Esophagus muscularis mucosa (tissue), 4 donors: ENCODE data around the gene SLC4A1. TPM values are rescaled to one million over a fixed set of nuclear protein-coding genes. Genes with fewer than 3 reads are reported as not detected.

Source experiments
- DNase-seq: peaks from one replicate; pipeline ENCODE4 v3.0.0-alpha.2; 2017; ENCODE audit errors: extremely low spot score
- H3K27ac ChIP-seq, 4 donors: fragments of 200-600 bp; sonication (generic); replicated peaks in 1 of 4; 1 replicate in 3 of 4; 2 replicates in 1 of 4; pipeline ENCODE4 v1.5.1; 2016 to 2019; ENCODE audit warnings: mild to moderate bottlenecking in 1 of 4
- H3K27me3 ChIP-seq, 4 donors: fragments of 200-600 bp; sonication (generic); one replicate each; pipeline versions ENCODE4 v1.5.1 to v1.6.0; 2016 to 2019
- H3K36me3 ChIP-seq, 4 donors: fragments of 200-600 bp; sonication (generic); one replicate each; pipeline ENCODE4 v1.5.1; 2016 to 2019
- H3K4me1 ChIP-seq, 4 donors: fragments of 200-600 bp; sonication (generic); one replicate each; pipeline ENCODE4 v1.5.1; 2016 to 2019
- H3K4me3 ChIP-seq, 4 donors: fragments of 200-600 bp; sonication (generic); 1 replicate in 2 of 4; 2 replicates in 2 of 4; pipeline ENCODE4 v1.5.1; 2016 to 2019; ENCODE audit warnings: mild to moderate bottlenecking in 4 of 4, moderate library complexity in 1 of 4
- H3K9me3 ChIP-seq, 4 donors: fragments of 200-600 bp; sonication (generic); 1 replicate in 3 of 4; 2 replicates in 1 of 4; pipeline ENCODE4 v1.5.1; 2016 to 2019
- EP300 ChIP-seq: sonication (generic); formaldehyde crosslinking; IDR thresholded peaks from one replicate; pipeline ENCODE4 v1.6.1; 2017; ENCODE audit warnings: antibody characterized with exemption
- POLR2A ChIP-seq: fragments of 450-650 bp; IDR thresholded peaks from one replicate; pipeline ENCODE4 v1.6.1; 2017; ENCODE audit warnings: antibody characterized with exemption, moderate library complexity, mild to moderate bottlenecking, low read depth
- POLR2AphosphoS5 ChIP-seq, 2 donors: sonication (generic); formaldehyde crosslinking; IDR thresholded peaks; one replicate each; pipeline ENCODE4 v1.6.1; 2017; ENCODE audit warnings: antibody characterized with exemption in 2 of 2
- WGBS: methylation state at CpG from one replicate; pipeline ENCODE4 v1.1.5; 2018; 5-methylcytosine and 5-hydroxymethylcytosine counted together
- intact Hi-C: fragments of 100-400 bp; cut with DNase I; formaldehyde crosslinking; loops from one replicate; pipeline ENCODE4 v1.15.1; 2023
- total RNA-seq, 4 donors: library from RNA; depleted of rRNA; stranded (reverse); fragments of >200 nt; gene quantifications; one replicate each; pipeline versions ENCODE4 v1.1.0 to v1.2.1, GENCODE V29; 2016
- TF ChIP-seq, protein P1 (sequence below), 3 experiments: fragments of 200-600 bp in 2 of 3; fragments of 450-650 bp in 1 of 3; sonication (generic) in 2 of 3; IDR thresholded peaks; one replicate each; pipeline ENCODE4 v1.5.1; 2017 to 2019; ENCODE audit warnings: antibody characterized with exemption in 3 of 3, mild to moderate bottlenecking in 2 of 3, moderate library complexity in 1 of 3

SLC4A1 gene
- total RNA-seq, 4 donors from 2014 or later, result 0.11 to 2.0 (median 0.19) TPM; not detected in 1

- intact Hi-C loops, result no loop called here
Observed at GRCh38 chr17:44314524-44314868, 46.6 kb upstream of the SLC4A1 start.

GRCh38 chr17:44314031-44314430 lies 46.1 kb upstream of the SLC4A1 start:
- Histone ChIP-seq H3K27ac (no peak overlapping the region), H3K4me1 (peaks cover 5 to 28% (median 23%) of the 10 kb centered on the region in 4 donors), H3K36me3 (peaks cover 0 to 2% (median 0%) of the 10 kb centered on the region in 4 donors), H3K27me3 (peaks cover 9 to 69% (median 39%) of the 10 kb centered on the region in 4 donors), H3K4me3 (no peak overlapping the region), H3K9me3 (no peaks in the 10 kb centered on the region)
- no peak for DNase-seq
- intact Hi-C loops, result no loop called here
- 71% methylated on average over 7 of the region's 7 CpGs for WGBS
- no peak for TF ChIP-seq POLR2A
- TF ChIP-seq, protein P1, sequence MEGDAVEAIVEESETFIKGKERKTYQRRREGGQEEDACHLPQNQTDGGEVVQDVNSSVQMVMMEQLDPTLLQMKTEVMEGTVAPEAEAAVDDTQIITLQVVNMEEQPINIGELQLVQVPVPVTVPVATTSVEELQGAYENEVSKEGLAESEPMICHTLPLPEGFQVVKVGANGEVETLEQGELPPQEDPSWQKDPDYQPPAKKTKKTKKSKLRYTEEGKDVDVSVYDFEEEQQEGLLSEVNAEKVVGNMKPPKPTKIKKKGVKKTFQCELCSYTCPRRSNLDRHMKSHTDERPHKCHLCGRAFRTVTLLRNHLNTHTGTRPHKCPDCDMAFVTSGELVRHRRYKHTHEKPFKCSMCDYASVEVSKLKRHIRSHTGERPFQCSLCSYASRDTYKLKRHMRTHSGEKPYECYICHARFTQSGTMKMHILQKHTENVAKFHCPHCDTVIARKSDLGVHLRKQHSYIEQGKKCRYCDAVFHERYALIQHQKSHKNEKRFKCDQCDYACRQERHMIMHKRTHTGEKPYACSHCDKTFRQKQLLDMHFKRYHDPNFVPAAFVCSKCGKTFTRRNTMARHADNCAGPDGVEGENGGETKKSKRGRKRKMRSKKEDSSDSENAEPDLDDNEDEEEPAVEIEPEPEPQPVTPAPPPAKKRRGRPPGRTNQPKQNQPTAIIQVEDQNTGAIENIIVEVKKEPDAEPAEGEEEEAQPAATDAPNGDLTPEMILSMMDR (IDR thresholded peaks at IDR 0.05), result no peak
- no peak for TF ChIP-seq POLR2AphosphoS5 (IDR thresholded peaks at IDR 0.05)
- no peak for TF ChIP-seq EP300

More at GRCh38 chr17:44314524-44314868, 46.6 kb upstream of the SLC4A1 start:
- H3K27ac ChIP-seq, result no peak overlapping the region
- H3K27me3 ChIP-seq, result peaks cover 9 to 69% (median 39%) of the 10 kb centered on the region in 4 donors
- H3K4me3 ChIP-seq, result no peak overlapping the region
- WGBS, result 32% methylated on average over 8 of the region's 11 CpGs
- no peak for DNase-seq
- no peak for TF ChIP-seq EP300
- TF ChIP-seq POLR2AphosphoS5 (IDR thresholded peaks at IDR 0.05), result no peak
- TF ChIP-seq POLR2A, result no peak
- TF ChIP-seq, protein P1 (IDR thresholded peaks at IDR 0.05), result no peak
- H3K4me1 ChIP-seq, result peaks cover 5 to 25% (median 19%) of the 10 kb centered on the region in 4 donors
- H3K9me3 ChIP-seq, result no peaks in the 10 kb centered on the region
- H3K36me3 ChIP-seq, result peaks cover 1 to 7% (median 4%) of the 10 kb centered on the region in 4 donors

DNA sequence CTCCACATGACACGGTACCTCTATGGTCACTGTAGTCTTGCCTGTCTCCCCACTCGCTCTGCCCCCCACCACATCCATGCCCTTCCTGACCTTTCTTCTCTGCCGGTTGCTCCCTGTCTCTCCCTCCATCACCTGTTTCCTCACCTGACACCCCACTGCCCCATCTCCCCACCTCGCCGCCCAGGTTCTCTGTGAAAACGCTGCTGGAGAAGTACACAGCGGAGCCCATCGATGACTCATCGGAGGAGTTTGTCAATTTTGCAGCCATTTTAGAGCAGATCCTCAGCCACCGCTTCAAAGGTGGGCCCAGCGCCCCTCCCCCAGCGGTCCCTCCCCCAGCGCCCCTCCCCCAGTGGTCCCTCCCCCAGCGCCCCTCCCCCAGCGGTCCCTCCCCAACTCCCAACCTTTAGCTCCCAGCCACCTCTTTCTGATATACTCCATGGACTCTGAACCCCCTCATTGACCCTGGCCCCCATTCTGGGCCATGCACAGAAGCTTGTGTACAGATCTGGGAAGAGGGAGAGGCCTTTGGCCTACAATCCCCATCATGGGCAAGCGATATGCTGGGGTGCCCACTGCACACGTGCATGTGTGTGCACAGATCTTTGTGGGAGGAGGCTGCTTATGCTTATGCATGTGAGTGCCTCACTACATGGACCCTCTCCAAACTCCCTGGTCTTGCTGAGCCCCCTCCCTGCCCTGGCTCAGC lies 44.6 kb upstream of the SLC4A1 start:
- Histone ChIP-seq H3K9me3 (no peaks in the 10 kb centered on the region), H3K4me3 (no peak overlapping the region), H3K27me3 (peaks cover 9 to 62% (median 38%) of the 10 kb centered on the region in 4 donors), H3K27ac (no peak overlapping the region), H3K36me3 (no peaks in the 10 kb centered on the region), H3K4me1 (peaks cover 17 to 43% (median 38%) of the 10 kb centered on the region in 4 donors)
- DNase-seq, result no peak
- TF ChIP-seq POLR2AphosphoS5 (IDR thresholded peaks at IDR 0.05), result no peak
- no peak for TF ChIP-seq POLR2A
- TF ChIP-seq EP300, result no peak
- TF ChIP-seq, protein P1 (IDR thresholded peaks at IDR 0.05), result no peak
- 71% methylated on average over 15 of the region's 17 CpGs for WGBS
- intact Hi-C loops, result no loop called here

DNA sequence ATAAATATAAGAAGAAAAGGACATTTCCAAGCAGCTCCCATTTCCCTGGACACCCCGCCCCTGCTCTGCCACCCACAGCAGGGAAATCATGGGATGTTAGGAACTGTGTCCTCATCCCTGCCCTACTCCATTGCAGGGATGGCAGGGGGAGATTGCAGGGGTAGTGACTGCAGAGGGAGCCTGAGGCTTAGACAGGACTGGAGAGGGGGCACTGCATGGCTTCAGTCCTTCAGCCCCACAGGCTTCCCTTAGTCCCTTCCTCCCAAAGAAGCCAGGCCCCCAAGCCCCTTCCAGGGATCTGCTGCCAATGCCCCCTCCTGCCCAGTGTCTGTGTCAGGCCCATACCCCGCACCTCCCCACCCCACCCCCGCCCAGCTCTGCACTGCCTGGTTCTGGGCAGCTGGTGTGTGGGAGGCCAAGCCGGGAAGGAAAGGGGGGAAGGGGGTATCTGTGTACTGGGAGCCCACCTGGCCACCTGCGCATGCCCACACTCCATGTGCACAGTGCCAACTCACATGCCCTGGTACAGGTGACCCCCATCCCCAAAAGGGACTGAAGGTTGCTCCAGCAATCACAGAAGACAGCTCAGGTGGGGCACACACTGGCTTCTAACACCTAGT lies 43.7 kb upstream of the SLC4A1 start:
- H3K27ac ChIP-seq, result no peak overlapping the region
- intact Hi-C loops, result no loop called here
- H3K27me3 ChIP-seq, result peaks cover 9 to 54% (median 29%) of the 10 kb centered on the region in 4 donors
- no peak for DNase-seq
- no peaks in the 10 kb centered on the region for H3K9me3 ChIP-seq
- WGBS, result 94% methylated on average over 2 of the region's 5 CpGs
- no peaks in the 10 kb centered on the region for H3K36me3 ChIP-seq
- H3K4me1 ChIP-seq, result peaks cover 21 to 46% (median 42%) of the 10 kb centered on the region in 4 donors
- H3K4me3 ChIP-seq, result no peak overlapping the region
- TF ChIP-seq POLR2A (no peak), EP300 (no peak), POLR2AphosphoS5 (IDR thresholded peaks at IDR 0.05) (no peak)
- TF ChIP-seq, protein P1 (IDR thresholded peaks at IDR 0.05), result no peak
